C4-2B (cell line): ENCODE measurements around the gene BARHL1.

Experiments used
- H3K27ac ChIP-seq: fragments of 450-650 bp; 2 replicates; pipeline ENCODE4 v1.5.1; 2017
- CTCF ChIP-seq: fragments of 450-650 bp; conservative IDR thresholded peaks from 2 replicates; pipeline ENCODE4 v1.5.1; 2017; ENCODE audit warnings: mild to moderate bottlenecking
- ZFX ChIP-seq: fragments of 450-650 bp; IDR thresholded peaks from 2 replicates; pipeline ENCODE4 v1.6.1; 2017

BARHL1 gene

GRCh38 chr9:132592451-132592850, 10.0 kb downstream of the BARHL1 start:
- TF ChIP-seq CTCF (no peak), ZFX (no peak)
- no peak overlapping the region for H3K27ac ChIP-seq

GRCh38 chr9:132594412-132594811, 12.0 kb downstream of the BARHL1 start:
- TF ChIP-seq CTCF (no peak), ZFX (no peak)
- H3K27ac ChIP-seq: no peak overlapping the region

GRCh38 chr9:132595319-132595718, 12.9 kb downstream of the BARHL1 start:
- no peak for TF ChIP-seq CTCF
- no peak for TF ChIP-seq ZFX
- no peak overlapping the region for H3K27ac ChIP-seq

- TF ChIP-seq ZFX (no peak), CTCF (no peak)
- no peak overlapping the region for H3K27ac ChIP-seq
These were observed 13.8 kb downstream of the BARHL1 start for GRCh38 chr9:132596200-132596599.

GRCh38 chr9:132597073-132597775, 14.8 kb downstream of the BARHL1 start:
- TF ChIP-seq ZFX: no peak
- TF ChIP-seq CTCF: no peak
- H3K27ac ChIP-seq: no peak overlapping the region

- H3K27ac ChIP-seq: no peak overlapping the region
- TF ChIP-seq ZFX: no peak
- TF ChIP-seq CTCF: no peak
These were observed 18.0 kb downstream of the BARHL1 start for GRCh38 chr9:132600326-132600984.

- no peak overlapping the region for H3K27ac ChIP-seq
- TF ChIP-seq CTCF: no peak
- TF ChIP-seq ZFX: no peak
These were observed 19.8 kb downstream of the BARHL1 start for GRCh38 chr9:132602207-132602606.
